DMS114 treated with DMSO at 0.1 percent for 48 hours (cell line): ENCODE data around the gene MUC2.

ENCODE experiments used
- DNase-seq: peaks from one replicate; lab custom pipeline; 2025; ENCODE audit not compliant: unreplicated experiment; lab: John Stamatoyannopoulos, UW

Gene MUC2

DNA sequence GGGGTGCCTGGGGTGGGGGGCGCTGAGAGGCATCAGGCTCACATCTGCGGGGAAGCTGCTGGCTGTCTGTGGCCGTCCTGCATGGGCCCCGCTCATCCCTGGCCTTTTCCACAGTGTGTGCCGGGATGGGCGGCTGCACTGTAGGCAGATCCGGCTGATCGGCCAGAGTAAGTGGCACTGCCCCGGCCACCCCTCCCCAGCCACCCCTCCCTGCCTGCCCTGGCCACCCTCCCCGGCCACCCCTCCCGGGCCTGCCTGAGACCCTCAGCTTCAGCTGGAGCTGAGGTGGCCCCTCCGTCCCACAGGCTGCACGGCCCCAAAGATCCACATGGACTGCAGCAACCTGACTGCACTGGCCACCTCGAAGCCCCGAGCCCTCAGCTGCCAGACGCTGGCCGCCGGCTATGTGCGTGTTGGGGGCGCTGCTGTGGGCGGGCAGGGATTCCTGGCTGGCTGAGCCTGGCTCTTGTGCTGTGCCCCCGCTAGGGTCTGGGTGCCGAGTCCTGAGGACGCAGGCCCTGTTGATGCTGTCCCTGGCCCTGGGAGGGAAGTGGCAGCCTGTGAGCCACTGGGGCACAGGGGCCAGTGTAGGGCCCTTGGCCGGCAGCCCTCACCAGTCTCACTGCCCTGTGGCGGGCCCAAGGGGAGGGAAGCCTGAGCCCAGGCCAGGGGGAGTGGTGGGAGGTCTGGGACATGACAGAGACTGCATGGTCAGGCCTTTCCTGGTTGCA, 10.9 kb downstream of the MUC2 start:
- no peak for DNase-seq

DNA sequence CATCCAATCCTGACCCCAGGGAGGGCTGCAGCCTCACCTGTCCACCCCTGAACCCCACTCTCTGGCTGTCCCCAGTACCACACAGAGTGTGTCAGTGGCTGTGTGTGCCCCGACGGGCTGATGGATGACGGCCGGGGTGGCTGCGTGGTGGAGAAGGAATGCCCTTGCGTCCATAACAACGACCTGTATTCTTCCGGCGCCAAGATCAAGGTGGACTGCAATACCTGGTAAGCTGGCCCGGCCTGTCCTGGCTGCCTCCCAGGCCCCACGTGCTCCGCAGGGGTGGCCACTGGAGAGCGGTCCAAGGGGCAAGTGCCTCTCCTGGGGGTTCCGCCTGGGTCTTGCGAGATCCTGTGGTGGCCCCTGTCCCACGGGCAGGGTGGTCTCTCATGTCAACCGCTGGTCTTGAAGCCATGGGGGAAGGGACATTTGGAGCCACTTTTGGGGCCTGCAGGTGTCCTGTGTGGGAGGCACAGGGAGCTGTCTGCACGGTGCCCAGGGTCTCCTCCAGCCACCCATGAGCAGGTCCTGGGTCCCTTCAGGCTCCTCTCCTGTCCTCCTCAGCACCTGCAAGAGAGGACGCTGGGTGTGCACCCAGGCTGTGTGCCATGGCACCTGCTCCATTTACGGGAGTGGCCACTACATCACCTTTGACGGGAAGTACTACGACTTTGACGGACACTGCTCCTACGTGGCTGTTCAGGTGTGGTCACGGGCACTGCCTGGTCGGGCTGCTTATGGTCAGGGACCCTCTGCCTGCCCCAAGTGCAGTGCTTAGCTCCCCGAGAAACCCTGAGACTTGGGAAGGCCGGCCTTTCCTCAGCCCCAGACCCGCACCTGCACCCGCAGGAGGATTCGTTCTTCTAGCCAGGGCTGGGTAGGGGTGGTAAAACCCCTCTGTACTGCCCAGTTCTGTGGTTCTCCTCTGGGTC, 11.8 kb downstream of the MUC2 start:
- DNase-seq = no peak

DNA sequence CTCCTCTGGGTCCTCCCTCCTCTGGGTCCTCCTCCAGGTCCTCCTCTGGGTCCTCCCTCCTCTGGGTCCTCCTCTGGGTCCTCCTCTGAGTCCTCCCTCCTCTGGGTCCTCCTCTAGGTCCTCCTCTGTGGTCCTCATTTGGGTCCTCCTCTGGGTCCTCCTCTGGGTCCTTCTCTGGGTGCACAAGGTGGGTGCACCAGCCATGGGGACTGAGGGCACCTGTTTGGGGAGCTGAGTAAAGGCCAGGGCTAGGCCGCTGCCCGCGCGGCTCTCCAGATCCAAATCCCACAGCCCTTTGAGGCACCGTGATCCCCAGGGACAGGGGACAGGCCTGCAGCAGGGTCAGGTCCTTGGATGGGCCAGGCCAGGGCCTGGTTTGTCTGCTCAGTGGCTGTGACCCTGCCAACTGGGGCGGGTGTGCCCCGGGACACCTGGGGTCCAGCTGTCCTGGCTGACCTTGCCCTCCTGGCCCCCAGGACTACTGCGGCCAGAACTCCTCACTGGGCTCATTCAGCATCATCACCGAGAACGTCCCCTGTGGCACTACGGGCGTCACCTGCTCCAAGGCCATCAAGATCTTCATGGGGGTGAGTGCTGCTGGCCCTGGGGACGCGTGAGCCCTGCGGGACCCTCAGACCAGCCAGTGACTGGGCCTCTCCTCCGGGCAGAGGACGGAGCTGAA, 12.7 kb downstream of the MUC2 start:
- DNase-seq = no peak

GRCh38 chr11:1087961-1088926, 13.6 kb downstream of the MUC2 start:
- DNase-seq = no peak

- no peak for DNase-seq
Observed at GRCh38 chr11:1088927-1089737, 14.5 kb downstream of the MUC2 start.

DNA sequence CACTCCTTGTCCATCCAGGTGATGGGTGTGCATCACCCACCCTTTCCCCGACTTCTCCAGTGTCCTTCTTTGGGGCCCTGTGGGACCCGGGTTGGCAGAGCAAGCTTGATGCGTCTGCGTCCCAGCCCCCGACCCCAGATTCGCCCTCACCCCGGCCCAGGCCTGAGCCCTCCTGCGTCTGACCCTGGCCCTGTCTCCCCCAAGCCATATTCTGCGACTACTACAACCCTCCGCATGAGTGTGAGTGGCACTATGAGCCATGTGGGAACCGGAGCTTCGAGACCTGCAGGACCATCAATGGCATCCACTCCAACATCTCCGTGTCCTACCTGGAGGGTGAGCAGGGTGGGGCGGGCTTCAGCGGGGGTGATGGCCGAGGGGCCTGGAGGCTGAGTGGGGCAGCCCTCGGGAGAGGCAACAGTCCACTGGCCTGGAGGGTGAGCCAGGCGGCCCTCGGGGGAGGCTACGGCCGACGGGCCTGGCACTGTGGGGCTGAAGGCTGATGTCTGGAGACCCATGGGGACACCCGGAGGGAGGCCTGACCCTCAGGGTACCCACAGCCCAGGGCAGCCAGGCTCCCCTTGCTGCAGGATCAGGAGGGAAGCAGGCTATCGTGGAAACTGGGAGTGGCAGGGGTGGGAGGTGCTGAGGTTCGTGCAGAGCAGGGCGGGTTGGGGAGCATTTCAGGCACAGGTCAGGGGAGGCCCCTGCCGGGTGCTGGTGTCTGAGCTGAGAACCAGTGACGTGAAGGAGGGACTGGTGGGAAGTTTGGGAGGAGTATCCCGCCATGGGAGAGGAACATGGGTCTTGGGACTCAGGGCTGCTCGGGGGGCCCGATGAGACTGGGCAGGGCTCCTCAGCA, 15.3 kb downstream of the MUC2 start:
- no peak for DNase-seq

DNA sequence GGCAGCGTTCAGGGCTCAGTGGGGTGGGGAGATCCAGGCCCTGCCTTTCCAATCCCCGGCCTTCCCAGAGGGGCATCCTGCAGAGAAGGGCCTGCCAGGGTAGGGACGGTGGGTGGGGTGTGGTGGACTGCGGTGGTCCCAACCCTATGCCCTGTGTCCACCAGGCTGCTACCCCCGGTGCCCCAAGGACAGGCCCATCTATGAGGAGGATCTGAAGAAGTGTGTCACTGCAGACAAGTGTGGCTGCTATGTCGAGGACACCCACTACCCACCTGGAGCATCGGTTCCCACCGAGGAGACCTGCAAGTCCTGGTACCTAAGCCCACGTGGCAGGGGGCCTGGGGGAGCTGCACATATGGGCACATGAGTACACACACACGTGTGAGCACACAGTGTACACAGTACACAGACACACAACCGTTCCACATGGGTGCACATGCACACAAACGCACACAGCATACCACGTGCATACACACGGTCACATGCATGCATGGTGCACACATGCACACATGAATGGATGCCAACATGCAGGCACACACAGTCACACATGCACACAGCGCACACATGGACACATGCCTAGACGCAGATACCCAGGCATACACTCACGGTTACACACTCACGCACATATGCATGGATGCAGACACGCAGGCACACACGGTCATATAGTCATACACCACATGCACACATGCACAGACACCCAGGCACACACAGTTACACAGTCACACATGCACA, 16.1 kb downstream of the MUC2 start:
- no peak for DNase-seq

DNA sequence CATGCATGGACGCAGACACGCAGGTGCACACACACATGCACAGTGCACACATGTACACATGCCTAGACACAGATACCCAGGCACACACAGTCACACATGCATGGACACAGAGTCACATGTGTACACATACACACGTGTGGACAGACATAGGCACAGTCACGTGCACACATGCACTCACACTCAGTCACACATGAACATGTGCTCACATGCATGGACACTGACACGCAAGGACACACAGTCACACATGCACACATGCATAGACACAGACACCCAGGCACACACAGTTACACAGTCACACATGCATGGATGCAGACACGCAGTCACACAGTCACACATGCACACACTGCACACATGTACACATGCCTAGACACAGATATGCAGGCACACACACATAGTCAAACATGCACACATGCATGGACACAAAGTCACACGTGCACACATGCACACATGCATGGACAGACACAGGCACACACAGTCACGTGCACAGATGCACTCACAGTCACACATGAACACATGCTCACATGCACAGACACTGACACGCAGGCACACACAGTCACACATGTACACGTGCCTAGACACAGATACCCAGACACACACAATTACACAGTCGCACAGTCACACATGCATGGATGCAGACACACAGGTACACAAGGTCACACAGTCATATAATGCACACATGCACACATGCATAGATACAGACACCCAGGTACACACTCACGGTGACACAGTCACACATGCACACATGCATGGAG, 16.8 kb downstream of the MUC2 start:
- DNase-seq = no peak

GRCh38 chr11:1092145-1092670, 17.5 kb downstream of the MUC2 start:
- DNase-seq = no peak

DNA sequence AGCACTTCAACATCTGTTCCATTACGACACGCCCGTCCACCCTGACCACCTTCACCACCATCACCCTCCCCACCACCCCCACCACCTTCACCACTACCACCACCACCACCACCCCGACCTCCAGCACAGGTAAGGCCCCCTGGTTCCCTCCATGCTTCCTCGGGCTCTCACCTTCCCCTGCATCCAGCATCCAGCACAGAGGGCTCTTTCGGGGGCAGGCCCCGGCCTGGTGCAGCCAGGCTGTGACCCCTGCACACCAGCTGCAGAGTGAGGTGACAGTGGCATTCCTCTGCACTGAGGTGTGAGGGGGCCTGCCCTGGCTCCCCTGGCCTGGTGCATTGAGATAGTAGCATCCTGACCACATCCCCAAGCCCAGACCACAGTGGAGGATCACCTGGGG, 18.2 kb downstream of the MUC2 start:
- DNase-seq = no peak

GRCh38 chr11:1099519-1100355, 25.1 kb downstream of the MUC2 start:
- DNase-seq = no peak

- DNase-seq = no peak
Observed at GRCh38 chr11:1100417-1101245, 26.0 kb downstream of the MUC2 start.

GRCh38 chr11:1101318-1102089, 26.8 kb downstream of the MUC2 start:
- no peak for DNase-seq

- no peak for DNase-seq
Observed at GRCh38 chr11:1102221-1102971, 27.7 kb downstream of the MUC2 start.
